ENCODE results near the gene BICC1. TPM values are rescaled to one million over a fixed set of nuclear protein-coding genes. Genes with fewer than 3 reads are reported as not detected.

BICC1 gene
- total RNA-seq, 1 donor, result 210 TPM

DNA sequence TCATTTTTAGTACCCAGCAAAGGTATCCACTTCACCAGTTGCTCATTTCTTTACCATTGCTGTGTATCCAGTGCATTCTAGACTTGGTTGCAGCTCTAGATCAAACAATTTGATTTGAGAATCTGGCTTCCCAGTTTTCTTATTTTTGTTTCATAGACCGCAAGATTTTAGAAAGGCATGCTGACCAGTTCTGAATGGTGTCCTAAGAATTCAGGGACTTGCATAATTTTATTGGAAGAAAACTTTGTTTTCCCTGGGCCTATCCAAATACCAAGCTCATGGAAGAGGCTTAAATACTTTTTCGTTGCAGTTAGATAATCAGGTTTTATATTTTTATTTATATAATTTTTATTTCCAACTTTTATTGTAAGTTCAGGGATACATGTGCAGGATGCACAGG, 58.3 kb downstream of the BICC1 start:
- Histone ChIP-seq H3K4me1 (ENCODE audit: insufficient read depth, low read length) (peaks cover 62% of the 10 kb centered on the region), H3K4me2 (ENCODE audit: insufficient read depth, low read length) (peak overlapping the region; percentile 35), H3K36me3 (ENCODE audit: insufficient read depth, low read length) (peaks cover 7% of the 10 kb centered on the region), H4K20me1 (ENCODE audit: insufficient read depth, low read length) (peaks cover 33% of the 10 kb centered on the region), H3K27me3 (ENCODE audit: insufficient read depth, low read length) (no peaks in the 10 kb centered on the region), H3K4me3 (ENCODE audit: insufficient read depth, low read length) (no peak overlapping the region), H2AFZ (ENCODE audit: low read length) (no peak overlapping the region), H3K27ac (ENCODE audit: low read depth, low read length) (peak overlapping the region; percentile 37), H3K79me2 (ENCODE audit: insufficient read depth, low read length) (peaks cover 95% of the 10 kb centered on the region), H3K9me3 (ENCODE audit: low read depth, low read length) (no peaks in the 10 kb centered on the region)
- TF ChIP-seq, protein P1, sequence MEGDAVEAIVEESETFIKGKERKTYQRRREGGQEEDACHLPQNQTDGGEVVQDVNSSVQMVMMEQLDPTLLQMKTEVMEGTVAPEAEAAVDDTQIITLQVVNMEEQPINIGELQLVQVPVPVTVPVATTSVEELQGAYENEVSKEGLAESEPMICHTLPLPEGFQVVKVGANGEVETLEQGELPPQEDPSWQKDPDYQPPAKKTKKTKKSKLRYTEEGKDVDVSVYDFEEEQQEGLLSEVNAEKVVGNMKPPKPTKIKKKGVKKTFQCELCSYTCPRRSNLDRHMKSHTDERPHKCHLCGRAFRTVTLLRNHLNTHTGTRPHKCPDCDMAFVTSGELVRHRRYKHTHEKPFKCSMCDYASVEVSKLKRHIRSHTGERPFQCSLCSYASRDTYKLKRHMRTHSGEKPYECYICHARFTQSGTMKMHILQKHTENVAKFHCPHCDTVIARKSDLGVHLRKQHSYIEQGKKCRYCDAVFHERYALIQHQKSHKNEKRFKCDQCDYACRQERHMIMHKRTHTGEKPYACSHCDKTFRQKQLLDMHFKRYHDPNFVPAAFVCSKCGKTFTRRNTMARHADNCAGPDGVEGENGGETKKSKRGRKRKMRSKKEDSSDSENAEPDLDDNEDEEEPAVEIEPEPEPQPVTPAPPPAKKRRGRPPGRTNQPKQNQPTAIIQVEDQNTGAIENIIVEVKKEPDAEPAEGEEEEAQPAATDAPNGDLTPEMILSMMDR (IDR thresholded peaks at IDR 0.05; ENCODE audit: extremely low read depth, low read depth, low read length), result no peak
- no peak for DNase-seq (ENCODE audit: insufficient read length, low spot score, missing footprints)

- DNase-seq (ENCODE audit: insufficient read length, low spot score, missing footprints), result no peak
- H2AFZ ChIP-seq (ENCODE audit: low read length), result no peak overlapping the region
- TF ChIP-seq, protein P1 (IDR thresholded peaks at IDR 0.05; ENCODE audit: extremely low read depth, low read depth, low read length), result no peak
- H3K9me3 ChIP-seq (ENCODE audit: low read depth, low read length), result no peaks in the 10 kb centered on the region
- peaks cover 67% of the 10 kb centered on the region for H3K4me1 ChIP-seq (ENCODE audit: insufficient read depth, low read length)
- peaks cover 18% of the 10 kb centered on the region for H4K20me1 ChIP-seq (ENCODE audit: insufficient read depth, low read length)
- peaks cover 92% of the 10 kb centered on the region for H3K79me2 ChIP-seq (ENCODE audit: insufficient read depth, low read length)
- H3K4me2 ChIP-seq (ENCODE audit: insufficient read depth, low read length), result no peak overlapping the region
- no peak overlapping the region for H3K27ac ChIP-seq (ENCODE audit: low read depth, low read length)
- H3K27me3 ChIP-seq (ENCODE audit: insufficient read depth, low read length), result no peaks in the 10 kb centered on the region
- H3K4me3 ChIP-seq (ENCODE audit: insufficient read depth, low read length), result no peak overlapping the region
- H3K36me3 ChIP-seq (ENCODE audit: insufficient read depth, low read length), result peaks cover 6% of the 10 kb centered on the region
Observed at GRCh38 chr10:58573144-58573543, 60.5 kb downstream of the BICC1 start.

DNA sequence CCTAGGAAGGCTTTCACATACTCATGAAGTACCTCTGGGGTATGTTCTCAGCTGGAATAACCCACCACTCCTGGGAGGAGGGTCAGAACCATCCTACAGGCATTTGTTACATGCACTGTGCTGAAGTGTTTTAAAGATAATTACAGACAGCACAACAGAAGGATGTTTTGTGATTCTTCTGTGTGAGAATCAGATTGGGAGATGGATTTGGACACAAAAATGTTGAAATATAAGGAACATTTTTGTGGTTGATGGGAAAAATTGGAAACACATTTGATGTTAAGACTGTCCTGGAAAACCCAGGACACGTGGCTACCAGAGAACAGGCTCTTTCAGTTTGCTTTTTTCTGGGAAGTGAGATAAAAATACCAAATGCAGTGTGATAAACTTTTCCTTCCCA, 61.4 kb downstream of the BICC1 start:
- Histone ChIP-seq H3K4me3 (ENCODE audit: insufficient read depth, low read length) (no peak overlapping the region), H4K20me1 (ENCODE audit: insufficient read depth, low read length) (peaks cover 22% of the 10 kb centered on the region), H3K4me2 (ENCODE audit: insufficient read depth, low read length) (peak overlapping the region; percentile 62), H3K79me2 (ENCODE audit: insufficient read depth, low read length) (peaks cover 92% of the 10 kb centered on the region), H3K27ac (ENCODE audit: low read depth, low read length) (peak overlapping the region; percentile 26), H3K9me3 (ENCODE audit: low read depth, low read length) (no peaks in the 10 kb centered on the region), H3K36me3 (ENCODE audit: insufficient read depth, low read length) (no peaks in the 10 kb centered on the region), H3K27me3 (ENCODE audit: insufficient read depth, low read length) (no peaks in the 10 kb centered on the region), H2AFZ (ENCODE audit: low read length) (no peak overlapping the region), H3K4me1 (ENCODE audit: insufficient read depth, low read length) (peaks cover 70% of the 10 kb centered on the region)
- TF ChIP-seq, protein P1 (IDR thresholded peaks at IDR 0.05; ENCODE audit: extremely low read depth, low read depth, low read length), result no peak
- DNase-seq (ENCODE audit: insufficient read length, low spot score, missing footprints), result no peak

DNA sequence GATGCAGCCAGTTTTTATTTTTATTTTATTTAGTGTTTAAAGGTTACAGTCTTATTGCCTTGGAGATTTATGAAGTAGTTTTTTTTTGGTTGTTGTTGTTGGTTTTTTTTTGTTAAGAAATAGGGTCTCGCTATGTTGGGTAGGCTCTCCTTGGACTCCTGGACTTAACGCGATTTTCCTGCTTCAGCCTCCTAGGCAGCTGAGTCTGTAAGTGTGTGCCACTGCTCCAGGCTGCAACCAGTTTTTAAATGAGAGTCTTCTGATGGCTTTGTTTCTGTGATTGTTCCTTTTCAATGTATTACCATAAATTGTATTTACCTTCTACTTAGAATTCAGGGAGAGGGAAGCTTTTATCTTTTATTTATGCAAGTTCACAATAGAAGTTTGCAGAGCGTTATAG, 62.8 kb downstream of the BICC1 start:
- Histone ChIP-seq H3K9me3 (ENCODE audit: low read depth, low read length) (no peaks in the 10 kb centered on the region), H3K79me2 (ENCODE audit: insufficient read depth, low read length) (peaks cover 93% of the 10 kb centered on the region), H3K27ac (ENCODE audit: low read depth, low read length) (peak overlapping the region; percentile 20), H3K4me3 (ENCODE audit: insufficient read depth, low read length) (no peak overlapping the region), H3K27me3 (ENCODE audit: insufficient read depth, low read length) (no peaks in the 10 kb centered on the region), H3K4me2 (ENCODE audit: insufficient read depth, low read length) (no peak overlapping the region), H3K36me3 (ENCODE audit: insufficient read depth, low read length) (no peaks in the 10 kb centered on the region), H2AFZ (ENCODE audit: low read length) (no peak overlapping the region), H3K4me1 (ENCODE audit: insufficient read depth, low read length) (peaks cover 73% of the 10 kb centered on the region), H4K20me1 (ENCODE audit: insufficient read depth, low read length) (peaks cover 20% of the 10 kb centered on the region)
- DNase-seq (ENCODE audit: insufficient read length, low spot score, missing footprints), result no peak
- TF ChIP-seq, protein P1 (IDR thresholded peaks at IDR 0.05; ENCODE audit: extremely low read depth, low read depth, low read length), result no peak

All from osteoblast (primary cell).